ENCODE results near the gene HSD17B1. TPM values are rescaled to one million over a fixed set of nuclear protein-coding genes. Genes with fewer than 3 reads are reported as not detected.

Gene HSD17B1
- total RNA-seq, 1 donor from 2014 or later, result 1.2 TPM

- peaks cover 5% of the 10 kb centered on the region for H3K36me3 Mint-ChIP-seq (ENCODE audit: low read depth)
- TF ChIP-seq, protein P1, sequence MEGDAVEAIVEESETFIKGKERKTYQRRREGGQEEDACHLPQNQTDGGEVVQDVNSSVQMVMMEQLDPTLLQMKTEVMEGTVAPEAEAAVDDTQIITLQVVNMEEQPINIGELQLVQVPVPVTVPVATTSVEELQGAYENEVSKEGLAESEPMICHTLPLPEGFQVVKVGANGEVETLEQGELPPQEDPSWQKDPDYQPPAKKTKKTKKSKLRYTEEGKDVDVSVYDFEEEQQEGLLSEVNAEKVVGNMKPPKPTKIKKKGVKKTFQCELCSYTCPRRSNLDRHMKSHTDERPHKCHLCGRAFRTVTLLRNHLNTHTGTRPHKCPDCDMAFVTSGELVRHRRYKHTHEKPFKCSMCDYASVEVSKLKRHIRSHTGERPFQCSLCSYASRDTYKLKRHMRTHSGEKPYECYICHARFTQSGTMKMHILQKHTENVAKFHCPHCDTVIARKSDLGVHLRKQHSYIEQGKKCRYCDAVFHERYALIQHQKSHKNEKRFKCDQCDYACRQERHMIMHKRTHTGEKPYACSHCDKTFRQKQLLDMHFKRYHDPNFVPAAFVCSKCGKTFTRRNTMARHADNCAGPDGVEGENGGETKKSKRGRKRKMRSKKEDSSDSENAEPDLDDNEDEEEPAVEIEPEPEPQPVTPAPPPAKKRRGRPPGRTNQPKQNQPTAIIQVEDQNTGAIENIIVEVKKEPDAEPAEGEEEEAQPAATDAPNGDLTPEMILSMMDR (conservative IDR thresholded peaks at IDR 0.05), result no peak
- no peaks in the 10 kb centered on the region for H3K9me3 Mint-ChIP-seq
- H3K4me3 Mint-ChIP-seq, result no peak overlapping the region
- H3K27me3 Mint-ChIP-seq (ENCODE audit: low read depth), result no peaks in the 10 kb centered on the region
- no peak for DNase-seq (ENCODE audit: low read depth, low spot score)
- H3K4me1 Mint-ChIP-seq, result no peaks in the 10 kb centered on the region
- H3K27ac Mint-ChIP-seq (ENCODE audit: unreplicated experiment), result no peak overlapping the region
Measured at GRCh38 chr17:42585353-42585752, 32.6 kb downstream of the HSD17B1 start.

DNA sequence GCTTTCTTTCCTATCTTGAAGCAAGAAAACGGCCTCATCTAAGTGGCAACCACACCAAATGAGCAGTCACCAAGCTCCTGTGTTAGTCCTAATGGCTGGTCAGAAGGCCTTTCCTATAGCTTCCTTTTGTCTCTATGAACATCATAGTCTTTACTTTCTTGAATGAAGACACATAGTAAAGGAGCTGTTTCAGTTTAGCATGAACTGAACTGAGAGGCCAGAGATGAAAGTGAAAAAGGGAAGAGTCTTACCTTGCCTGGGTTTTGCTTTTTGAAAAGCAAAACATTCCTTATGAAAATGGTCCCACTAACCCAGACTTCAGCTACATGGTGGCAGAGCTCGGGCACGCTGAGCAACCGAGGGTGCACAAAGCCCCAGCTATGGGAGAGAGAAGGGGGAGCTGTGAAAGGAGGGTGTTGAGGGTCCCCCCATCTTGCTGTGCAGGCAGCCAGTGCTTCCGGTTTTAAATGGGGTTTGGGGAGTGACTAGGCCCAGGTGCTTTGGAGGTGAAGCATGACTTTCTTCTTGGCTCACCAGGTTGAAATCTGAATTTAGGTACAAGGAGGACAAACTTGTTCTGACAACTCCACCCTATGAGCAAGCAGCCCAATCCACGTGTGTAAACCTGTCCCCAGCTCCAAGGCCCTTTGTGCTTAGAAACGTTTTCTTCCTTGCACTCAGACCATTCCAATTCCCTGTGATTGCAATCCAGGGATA lies 33.9 kb downstream of the HSD17B1 start:
- Mint-ChIP-seq H3K9me3 (no peaks in the 10 kb centered on the region), H3K27ac (ENCODE audit: unreplicated experiment) (no peak overlapping the region), H3K4me3 (no peak overlapping the region), H3K4me1 (no peaks in the 10 kb centered on the region), H3K27me3 (ENCODE audit: low read depth) (no peaks in the 10 kb centered on the region), H3K36me3 (ENCODE audit: low read depth) (peaks cover 5% of the 10 kb centered on the region)
- no peak for DNase-seq (ENCODE audit: low read depth, low spot score)
- TF ChIP-seq, protein P1 (conservative IDR thresholded peaks at IDR 0.05), result no peak

DNA sequence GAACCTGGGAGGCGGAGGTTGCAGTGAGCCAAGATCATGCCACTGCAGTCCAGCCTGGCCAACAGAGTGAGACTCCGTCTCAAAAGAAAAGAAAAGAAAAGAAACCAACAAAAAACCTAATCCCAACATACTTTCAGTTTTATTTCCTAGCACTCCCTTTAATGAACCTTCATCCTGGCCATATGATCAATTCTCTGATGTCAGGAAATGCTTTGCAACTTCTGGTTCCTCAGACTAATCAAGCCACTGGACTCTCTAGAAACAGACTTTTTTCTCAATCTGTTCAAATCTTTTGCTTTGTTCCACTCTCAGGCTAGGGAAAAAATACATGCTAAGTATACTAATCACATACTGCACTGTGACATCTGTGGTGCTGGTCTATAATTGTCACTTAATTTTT lies 38.2 kb downstream of the HSD17B1 start:
- H3K36me3 Mint-ChIP-seq (ENCODE audit: low read depth), result no peaks in the 10 kb centered on the region
- no peak for DNase-seq (ENCODE audit: low read depth, low spot score)

GRCh38 chr17:42591411-42591810 lies 38.7 kb downstream of the HSD17B1 start:
- Mint-ChIP-seq H3K36me3 (ENCODE audit: low read depth) (peaks cover 2% of the 10 kb centered on the region), H3K27ac (ENCODE audit: unreplicated experiment) (no peak overlapping the region), H3K4me3 (no peak overlapping the region), H3K4me1 (no peaks in the 10 kb centered on the region), H3K9me3 (no peaks in the 10 kb centered on the region), H3K27me3 (ENCODE audit: low read depth) (no peaks in the 10 kb centered on the region)
- TF ChIP-seq, protein P1 (conservative IDR thresholded peaks at IDR 0.05), result no peak
- DNase-seq (ENCODE audit: low read depth, low spot score), result no peak

More for the DNA sequence above, 38.2 kb downstream of the HSD17B1 start:
- Mint-ChIP-seq H3K4me3 (no peak overlapping the region), H3K9me3 (no peaks in the 10 kb centered on the region), H3K4me1 (no peaks in the 10 kb centered on the region), H3K27ac (ENCODE audit: unreplicated experiment) (no peak overlapping the region), H3K27me3 (ENCODE audit: low read depth) (no peaks in the 10 kb centered on the region)
- TF ChIP-seq, protein P1 (conservative IDR thresholded peaks at IDR 0.05), result no peak

- Mint-ChIP-seq H3K4me1 (no peaks in the 10 kb centered on the region), H3K36me3 (ENCODE audit: low read depth) (peaks cover 3% of the 10 kb centered on the region), H3K27ac (ENCODE audit: unreplicated experiment) (no peak overlapping the region), H3K9me3 (no peaks in the 10 kb centered on the region), H3K27me3 (ENCODE audit: low read depth) (no peaks in the 10 kb centered on the region), H3K4me3 (no peak overlapping the region)
- no peak for DNase-seq (ENCODE audit: low read depth, low spot score)
- TF ChIP-seq, protein P1 (conservative IDR thresholded peaks at IDR 0.05), result no peak
Measured at GRCh38 chr17:42596386-42596785, 43.7 kb downstream of the HSD17B1 start.
